ENCODE results near the gene TCFL5. TPM values are rescaled to one million over a fixed set of nuclear protein-coding genes. Genes with fewer than 3 reads are reported as not detected.

Gene TCFL5
- total RNA-seq, 1 donor from 2014 or later, result 1.1 TPM

GRCh38 chr20:62799459-62799858 lies 62.2 kb downstream of the TCFL5 start:
- Histone ChIP-seq H3K4me3 (no peak overlapping the region), H3K36me3 (peaks cover 14 to 29% of the 10 kb centered on the region in 2 donors), H3K27me3 (no peaks in the 10 kb centered on the region), H3K4me1 (peaks cover 0 to 14% of the 10 kb centered on the region in 2 donors), H3K9me3 (no peaks in the 10 kb centered on the region), H3K27ac (no peak overlapping the region)
- intact Hi-C loops (cut with DNase I), result loop anchor here (5.0 to 10.0 kb wide), 5 partner anchors 128 to 1065 kb away; partner anchors contain the start of genes ABHD16B, DIDO1, PSMA7 and RPS21
- no peak for DNase-seq (ENCODE audit: low spot score in 2 of 2)
- TF ChIP-seq CTCF (IDR thresholded peaks at IDR 0.05), result no peak

GRCh38 chr20:62799036-62799435 lies 62.6 kb downstream of the TCFL5 start:
- H3K27ac ChIP-seq, result no peak overlapping the region
- no peaks in the 10 kb centered on the region for H3K9me3 ChIP-seq
- intact Hi-C loops (cut with DNase I), result loop anchor here (5.0 to 10.0 kb wide), 5 partner anchors 128 to 1066 kb away; partner anchors contain the start of genes ABHD16B, DIDO1, PSMA7 and RPS21
- TF ChIP-seq CTCF (IDR thresholded peaks at IDR 0.05), result no peak
- peaks cover 14 to 29% of the 10 kb centered on the region in 2 donors for H3K36me3 ChIP-seq
- H3K4me3 ChIP-seq, result no peak overlapping the region
- DNase-seq (ENCODE audit: low spot score in 2 of 2), result no peak
- H3K4me1 ChIP-seq, result peaks cover 0 to 11% of the 10 kb centered on the region in 2 donors
- no peaks in the 10 kb centered on the region for H3K27me3 ChIP-seq

GRCh38 chr20:62797671-62798532 lies 63.7 kb downstream of the TCFL5 start:
- peaks cover 14 to 29% of the 10 kb centered on the region in 2 donors for H3K36me3 ChIP-seq
- no peak for DNase-seq (ENCODE audit: low spot score in 2 of 2)
- no peaks in the 10 kb centered on the region for H3K9me3 ChIP-seq
- no peak for TF ChIP-seq CTCF (IDR thresholded peaks at IDR 0.05)
- peaks cover 4 to 13% of the 10 kb centered on the region in 2 donors for H3K4me1 ChIP-seq
- intact Hi-C loops (cut with DNase I), result loop anchor here (5.0 to 10.0 kb wide), 5 partner anchors 129 to 1067 kb away; partner anchors contain the start of genes ABHD16B, DIDO1, PSMA7 and RPS21
- H3K27me3 ChIP-seq, result no peaks in the 10 kb centered on the region
- peak overlapping the region in 1 of 2 donors; percentile 60 for H3K27ac ChIP-seq
- H3K4me3 ChIP-seq, result peak overlapping the region in 1 of 2 donors; percentile 82

- peaks cover 4 to 13% of the 10 kb centered on the region in 2 donors for H3K4me1 ChIP-seq
- H3K9me3 ChIP-seq, result no peaks in the 10 kb centered on the region
- peaks cover 14 to 29% of the 10 kb centered on the region in 2 donors for H3K36me3 ChIP-seq
- no peak for TF ChIP-seq CTCF (IDR thresholded peaks at IDR 0.05)
- no peak for DNase-seq (ENCODE audit: low spot score in 2 of 2)
- no peaks in the 10 kb centered on the region for H3K27me3 ChIP-seq
- peak overlapping the region; percentile 64 to 80 for H3K27ac ChIP-seq
- intact Hi-C loops (cut with DNase I), result loop anchor here (5.0 to 10.0 kb wide), 5 partner anchors 130 to 1068 kb away; partner anchors contain the start of genes ABHD16B, DIDO1, PSMA7 and RPS21
- H3K4me3 ChIP-seq, result peak overlapping the region; percentile 82 to 89
These were observed 64.7 kb downstream of the TCFL5 start for GRCh38 chr20:62796699-62797491.

- Histone ChIP-seq H3K4me1 (peaks cover 4 to 15% of the 10 kb centered on the region in 2 donors), H3K4me3 (peak overlapping the region; percentile 89), H3K9me3 (no peaks in the 10 kb centered on the region), H3K27me3 (no peaks in the 10 kb centered on the region), H3K27ac (peak overlapping the region; percentile 89 to 90), H3K36me3 (peaks cover 14 to 21% of the 10 kb centered on the region in 2 donors)
- DNase-seq (ENCODE audit: low spot score in 2 of 2), result no peak
- intact Hi-C loops (cut with DNase I), result loop anchor here (2.0 to 10.0 kb wide), 6 partner anchors 132 to 1070 kb away; partner anchors contain the start of genes ABHD16B, DIDO1, OSBPL2 and PSMA7
- TF ChIP-seq CTCF (IDR thresholded peaks at IDR 0.05), result no peak
These were observed 66.4 kb downstream of the TCFL5 start for GRCh38 chr20:62795023-62795761.
